Spinal cord (tissue), 10 donors: Measurements from ENCODE around the gene SDHA. TPM values are rescaled to one million over a fixed set of nuclear protein-coding genes. Genes with fewer than 3 reads are reported as not detected.
A peak's percentile ranks its signal among the peaks of the same experiment; 100 is the strongest.
"Not testable (repeated sequence)": the region's sequence is repeated elsewhere in the genome, so short reads cannot be mapped to it uniquely, and the experiment has no call there.

ENCODE experiments used
- DNase-seq, 6 donors: peaks; one replicate each; pipeline versions ENCODE4 v3.0.0 to v3.0.0-alpha.2; 2013 to 2015; ENCODE audit warnings: low spot score in 6 of 6, low read depth in 4 of 6
- H3K27ac ChIP-seq: one replicate; pipeline ENCODE4 v1.5.1; 2013; ENCODE audit warnings: low read depth, low read length, control low read depth
- H3K27me3 ChIP-seq: one replicate; pipeline ENCODE4 v1.6.1; 2013; ENCODE audit warnings: low read length; ENCODE audit not compliant: control insufficient read depth, insufficient read depth
- H3K36me3 ChIP-seq: one replicate; pipeline ENCODE4 v1.6.1; 2013; ENCODE audit warnings: low read length; ENCODE audit not compliant: control insufficient read depth, insufficient read depth
- H3K4me1 ChIP-seq: one replicate; pipeline ENCODE4 v1.6.1; 2013; ENCODE audit warnings: low read length; ENCODE audit not compliant: control insufficient read depth, insufficient read depth
- H3K4me3 ChIP-seq: one replicate; pipeline ENCODE4 v1.5.1; 2013; ENCODE audit warnings: low read depth, low read length, control low read depth
- H3K9me3 ChIP-seq: one replicate; pipeline ENCODE4 v1.6.1; 2013; ENCODE audit warnings: low read length; ENCODE audit not compliant: control insufficient read depth, insufficient read depth
- WGBS: methylation state at CpG from one replicate; pipeline ENCODE4 v1.1.5; 2013; ENCODE audit warnings: missing lambda C conversion rate; ENCODE audit not compliant: insufficient coverage; 5-methylcytosine and 5-hydroxymethylcytosine counted together
- polyA plus RNA-seq, 2 donors: library from polyadenylated mRNA; unstranded; fragments of 120-200 nt; gene quantifications; one replicate each; pipeline ENCODE4 v1.2.1, GENCODE V29; 2013; ENCODE audit not compliant: insufficient read length in 2 of 2
- total RNA-seq, 2 donors: library from RNA; depleted of rRNA in 1 of 2; stranded (reverse); fragments of 120-200 nt in 1 of 2; fragments of >200 nt in 1 of 2; gene quantifications; one replicate each; pipeline versions ENCODE4 v1.2.3 to v1.2.4, GENCODE V29; 2013 to 2014
- donor health status: healthy.

Gene SDHA
- total and polyA plus RNA-seq, 4 donors = 113 to 166 (median 135) TPM

GRCh38 chr5:251016-251415 lies 32.9 kb downstream of the SDHA start:
- H3K4me3 ChIP-seq, DNase-seq, H3K27ac ChIP-seq, H3K9me3 ChIP-seq, H3K4me1 ChIP-seq, H3K27me3 ChIP-seq: not testable (repeated sequence)
- WGBS = 98% methylated on average over 7 of the region's 12 CpGs
- H3K36me3 ChIP-seq = peaks cover 22% of the 10 kb centered on the region

- not testable (repeated sequence) for H3K27ac ChIP-seq, H3K27me3 ChIP-seq, DNase-seq, H3K4me3 ChIP-seq, H3K4me1 ChIP-seq, H3K9me3 ChIP-seq
- WGBS = 97% methylated on average over 4 of the region's 8 CpGs
- H3K36me3 ChIP-seq = peaks cover 22% of the 10 kb centered on the region
Observed at GRCh38 chr5:251538-251937, 33.4 kb downstream of the SDHA start.

- peaks cover 25% of the 10 kb centered on the region for H3K36me3 ChIP-seq
Observed at GRCh38 chr5:251975-252374, 33.9 kb downstream of the SDHA start.

GRCh38 chr5:252546-252945 lies 34.4 kb downstream of the SDHA start:
- Histone ChIP-seq H3K27me3 (no peaks in the 10 kb centered on the region), H3K36me3 (peaks cover 30% of the 10 kb centered on the region), H3K27ac (no peak overlapping the region), H3K4me3 (no peak overlapping the region), H3K4me1 (no peaks in the 10 kb centered on the region), H3K9me3 (no peaks in the 10 kb centered on the region)
- DNase-seq = no peak
- 80% methylated on average over 10 of the region's 10 CpGs for WGBS

More at GRCh38 chr5:251975-252374, 33.9 kb downstream of the SDHA start:
- not testable (repeated sequence) for H3K4me1 ChIP-seq, H3K27me3 ChIP-seq, DNase-seq, H3K27ac ChIP-seq, H3K9me3 ChIP-seq, H3K4me3 ChIP-seq
- 95% methylated on average over 6 of the region's 11 CpGs for WGBS

- not testable (repeated sequence) for H3K4me3 ChIP-seq, DNase-seq, H3K27ac ChIP-seq, H3K27me3 ChIP-seq, H3K9me3 ChIP-seq, H3K4me1 ChIP-seq
- peaks cover 35% of the 10 kb centered on the region for H3K36me3 ChIP-seq
- 95% methylated on average over 4 of the region's 15 CpGs for WGBS
Observed at GRCh38 chr5:254322-254721, 36.2 kb downstream of the SDHA start.

GRCh38 chr5:255116-255515 lies 37.0 kb downstream of the SDHA start:
- not testable (repeated sequence) for H3K27ac ChIP-seq, H3K4me1 ChIP-seq, H3K27me3 ChIP-seq, H3K4me3 ChIP-seq, DNase-seq, H3K9me3 ChIP-seq
- no CpG with 5 or more reads among the region's 7 CpGs for WGBS
- H3K36me3 ChIP-seq = peaks cover 35% of the 10 kb centered on the region

- not testable (repeated sequence) for H3K4me1 ChIP-seq, H3K4me3 ChIP-seq, H3K27me3 ChIP-seq, H3K27ac ChIP-seq, DNase-seq, H3K9me3 ChIP-seq
- peaks cover 34% of the 10 kb centered on the region for H3K36me3 ChIP-seq
- WGBS = 95% methylated on average over 3 of the region's 8 CpGs
Observed at GRCh38 chr5:256347-256746, 38.2 kb downstream of the SDHA start.

- WGBS = 97% methylated on average over 12 of the region's 13 CpGs
Observed at GRCh38 chr5:257148-257547, 39.0 kb downstream of the SDHA start.

GRCh38 chr5:263275-263974 lies 45.3 kb downstream of the SDHA start:
- H3K4me1 ChIP-seq, H3K27me3 ChIP-seq, H3K4me3 ChIP-seq, H3K27ac ChIP-seq, H3K9me3 ChIP-seq: not testable (repeated sequence)
- WGBS = 87% methylated on average over 5 of the region's 9 CpGs
- peak in 1 of 6 donors; percentile 20 for DNase-seq
- peaks cover 13% of the 10 kb centered on the region for H3K36me3 ChIP-seq

More at GRCh38 chr5:257148-257547, 39.0 kb downstream of the SDHA start:
- Histone ChIP-seq H3K4me3 (no peak overlapping the region), H3K9me3 (no peaks in the 10 kb centered on the region), H3K36me3 (peaks cover 32% of the 10 kb centered on the region), H3K27me3 (no peaks in the 10 kb centered on the region), H3K4me1 (no peaks in the 10 kb centered on the region), H3K27ac (no peak overlapping the region)
- DNase-seq = no peak

- H3K4me3 ChIP-seq = no peak overlapping the region
- WGBS = 99% methylated on average over 8 of the region's 10 CpGs
- no peak overlapping the region for H3K27ac ChIP-seq
Observed at GRCh38 chr5:264338-264737, 46.2 kb downstream of the SDHA start.

More at GRCh38 chr5:264338-264737, 46.2 kb downstream of the SDHA start:
- no peaks in the 10 kb centered on the region for H3K27me3 ChIP-seq
- H3K4me1 ChIP-seq = no peaks in the 10 kb centered on the region
- no peaks in the 10 kb centered on the region for H3K9me3 ChIP-seq
- peaks cover 12% of the 10 kb centered on the region for H3K36me3 ChIP-seq
- no peak for DNase-seq
